Right kidney (tissue), 1 donor: ENCODE data around the gene ZNF691.
"Not testable (repeated sequence)": the region's sequence is repeated elsewhere in the genome, so short reads cannot be mapped to it uniquely, and the experiment has no call there.

ENCODE experiments used
- DNase-seq: peaks from one replicate; pipeline ENCODE4 v3.0.0-alpha.2; 2016

ZNF691 gene

DNA sequence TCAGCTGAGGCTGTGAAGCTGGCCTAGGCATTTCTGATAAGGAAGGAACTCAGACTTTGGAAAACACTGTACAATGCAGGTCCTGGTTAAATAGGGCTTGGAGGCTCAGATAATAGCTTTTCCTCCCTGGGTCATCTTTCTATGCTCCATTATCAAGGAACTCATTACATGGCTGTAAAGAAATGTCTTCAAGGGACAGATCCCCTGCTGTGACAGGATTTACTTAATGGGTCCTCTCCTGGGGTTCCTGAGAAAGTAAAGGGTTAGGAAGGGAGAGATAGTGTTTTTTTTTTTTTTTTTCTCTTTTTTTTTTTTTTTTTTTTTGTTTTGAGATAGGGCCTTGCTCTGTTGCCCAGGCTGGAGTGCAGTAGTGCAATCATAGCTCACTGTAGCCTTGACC lies 15.1 kb upstream of the ZNF691 start:
- DNase-seq = no peak

DNA sequence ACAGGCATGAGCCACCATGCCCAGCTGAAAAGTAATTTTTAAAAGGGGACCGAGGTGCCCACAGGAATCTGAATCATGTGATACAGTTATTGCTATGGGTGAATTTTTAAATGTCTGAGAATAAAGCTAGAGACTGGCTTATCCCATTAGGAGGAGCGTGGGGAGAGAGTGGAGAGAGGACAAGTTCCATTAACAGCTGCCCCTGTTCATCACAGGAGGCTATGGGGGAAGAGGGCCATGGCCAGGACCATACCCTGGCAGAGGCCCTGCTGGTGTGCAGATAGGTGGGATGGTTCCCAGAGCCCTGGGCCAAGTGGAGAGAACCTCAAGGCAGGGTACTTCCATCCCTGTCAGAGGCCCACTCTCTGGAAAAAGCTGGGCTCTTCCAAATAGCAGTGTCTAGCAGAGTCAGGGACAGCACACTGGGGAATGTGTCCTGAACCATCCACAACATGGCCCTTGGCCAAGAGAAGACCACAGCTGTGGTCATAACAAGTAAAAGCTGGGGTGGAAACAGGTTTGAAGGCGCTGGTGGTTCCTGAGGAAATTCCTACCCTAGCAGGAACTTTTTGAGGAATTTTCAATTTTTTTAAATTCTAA lies 13.7 kb upstream of the ZNF691 start:
- no peak for DNase-seq

DNA sequence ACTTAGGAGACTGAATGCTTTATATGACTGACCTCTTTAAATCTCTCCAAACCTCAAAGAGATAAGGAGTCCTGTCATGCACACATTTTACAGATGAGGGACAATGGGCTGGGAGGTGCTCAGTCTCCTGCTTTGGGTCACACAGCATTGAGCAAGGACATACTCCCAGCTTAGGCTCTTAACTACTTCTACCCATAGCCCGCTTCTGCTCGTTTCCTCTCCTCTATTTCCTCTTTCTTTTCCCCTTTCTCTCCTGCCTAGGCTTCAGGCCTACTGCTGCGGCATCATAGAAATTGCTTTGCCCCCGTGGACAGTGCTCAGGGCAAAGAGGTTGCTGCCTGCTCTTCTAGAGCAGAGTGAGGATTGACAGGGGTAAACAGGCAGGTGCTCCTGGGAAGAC lies 12.4 kb upstream of the ZNF691 start:
- DNase-seq = no peak

DNA sequence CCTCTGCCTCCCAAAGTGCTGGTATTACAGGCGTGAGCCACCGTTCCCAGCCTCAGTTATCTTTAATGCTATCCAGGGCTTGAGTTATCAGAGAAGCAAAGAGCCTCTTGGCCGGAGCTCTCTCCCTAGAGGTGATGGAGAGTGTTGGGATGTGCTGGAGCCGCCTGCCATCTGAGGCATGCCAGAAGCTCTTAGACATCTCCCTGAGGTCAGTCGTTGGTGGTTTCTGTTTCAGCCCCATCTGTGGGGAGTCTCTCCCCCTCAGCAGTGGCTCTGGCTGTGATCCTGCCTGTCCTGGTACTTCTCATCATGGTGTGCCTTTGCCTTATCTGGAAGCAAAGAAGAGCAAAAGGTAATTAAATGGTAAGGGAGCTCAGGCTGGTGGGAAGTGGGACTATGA lies 11.6 kb upstream of the ZNF691 start:
- no peak for DNase-seq

DNA sequence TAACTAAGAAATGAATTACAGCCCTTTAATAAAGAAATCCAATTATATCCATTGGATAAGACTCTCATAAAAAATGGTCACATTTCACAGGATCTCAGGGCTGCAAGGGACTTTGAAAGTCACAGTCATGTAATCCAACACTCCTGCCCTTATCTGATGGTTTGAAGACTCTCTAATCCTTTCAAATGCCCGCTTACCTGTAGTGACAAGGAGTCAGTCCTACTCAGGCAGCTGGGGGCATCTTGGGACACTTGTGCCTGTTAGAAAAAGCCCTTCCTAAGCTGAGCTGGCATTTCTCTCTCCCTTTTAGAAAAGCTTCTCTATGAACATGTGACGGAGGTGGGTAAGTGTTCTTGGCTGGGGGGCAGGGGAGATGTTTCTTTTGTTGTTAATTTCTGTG lies 11.0 kb upstream of the ZNF691 start:
- no peak for DNase-seq

DNA sequence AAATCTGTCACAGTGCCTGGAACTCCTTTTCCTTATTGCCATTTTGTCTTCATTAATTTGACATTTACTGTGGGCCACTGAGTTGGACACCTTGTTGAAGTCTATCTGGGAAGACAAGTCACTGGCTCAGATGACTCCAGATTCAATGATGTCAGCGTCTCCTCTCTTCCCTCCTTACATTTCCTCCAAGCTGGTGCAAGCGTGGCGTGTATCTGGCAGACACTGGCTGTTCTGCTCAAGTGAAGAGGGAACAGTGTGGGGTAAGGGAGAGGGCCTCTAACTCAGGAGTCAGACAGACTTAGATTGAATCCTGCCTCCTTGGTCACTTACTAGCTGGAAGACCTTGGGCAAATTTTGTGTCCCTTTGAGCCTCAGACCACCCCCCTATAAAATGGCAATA lies 8.7 kb upstream of the ZNF691 start:
- DNase-seq = no peak

DNA sequence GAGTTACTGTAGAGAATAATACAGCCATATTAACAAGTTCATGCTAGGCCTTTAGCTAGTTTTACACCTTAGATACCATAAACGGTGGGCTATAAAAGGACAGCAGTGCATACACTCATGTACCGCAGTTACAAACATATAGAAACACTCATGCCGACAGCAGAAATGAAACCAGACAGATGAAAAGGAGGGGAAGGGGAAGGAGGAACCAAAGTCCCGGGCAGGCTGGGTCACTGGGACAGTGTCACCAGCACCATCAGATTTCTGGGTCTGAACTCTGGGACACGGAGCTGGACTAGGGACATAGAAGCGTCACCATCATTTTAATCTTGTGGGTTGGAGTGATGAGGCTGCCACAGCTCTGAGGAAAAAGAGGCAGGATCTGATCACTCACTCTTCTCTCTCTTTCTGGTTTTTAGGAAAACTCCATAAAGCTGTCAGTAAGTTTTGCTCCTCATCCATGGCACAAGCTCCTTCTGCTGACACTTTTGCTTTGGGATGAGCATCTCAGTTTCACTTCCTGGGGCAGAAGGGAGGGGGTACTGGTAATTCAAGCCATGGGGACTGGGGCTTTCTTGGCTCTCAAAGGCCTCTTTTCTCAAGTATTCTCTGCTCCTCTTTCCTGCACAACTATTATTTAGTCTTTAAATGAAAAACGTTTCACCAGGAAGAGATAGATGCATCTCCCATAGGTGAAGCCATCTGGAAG lies 7.8 kb upstream of the ZNF691 start:
- DNase-seq = no peak

DNA sequence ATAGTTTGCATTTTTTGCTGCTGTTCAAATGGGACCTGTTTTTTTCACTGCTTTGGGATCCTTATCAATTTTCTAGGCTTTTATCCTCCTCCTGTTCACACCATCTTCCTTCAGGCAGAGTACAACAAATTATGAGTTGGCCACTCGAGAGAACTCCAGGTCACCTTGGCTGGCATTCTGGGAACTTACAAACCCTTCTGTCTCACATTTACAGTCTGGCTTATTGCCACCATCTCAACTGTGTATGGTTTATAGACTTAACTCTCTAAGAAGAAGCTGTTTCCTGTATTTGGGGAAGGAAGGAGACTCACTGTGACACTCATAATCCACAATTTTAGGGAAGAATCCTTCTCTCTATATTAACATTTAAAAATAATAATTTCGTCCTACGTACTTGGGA lies 5.4 kb upstream of the ZNF691 start:
- DNase-seq = no peak

DNA sequence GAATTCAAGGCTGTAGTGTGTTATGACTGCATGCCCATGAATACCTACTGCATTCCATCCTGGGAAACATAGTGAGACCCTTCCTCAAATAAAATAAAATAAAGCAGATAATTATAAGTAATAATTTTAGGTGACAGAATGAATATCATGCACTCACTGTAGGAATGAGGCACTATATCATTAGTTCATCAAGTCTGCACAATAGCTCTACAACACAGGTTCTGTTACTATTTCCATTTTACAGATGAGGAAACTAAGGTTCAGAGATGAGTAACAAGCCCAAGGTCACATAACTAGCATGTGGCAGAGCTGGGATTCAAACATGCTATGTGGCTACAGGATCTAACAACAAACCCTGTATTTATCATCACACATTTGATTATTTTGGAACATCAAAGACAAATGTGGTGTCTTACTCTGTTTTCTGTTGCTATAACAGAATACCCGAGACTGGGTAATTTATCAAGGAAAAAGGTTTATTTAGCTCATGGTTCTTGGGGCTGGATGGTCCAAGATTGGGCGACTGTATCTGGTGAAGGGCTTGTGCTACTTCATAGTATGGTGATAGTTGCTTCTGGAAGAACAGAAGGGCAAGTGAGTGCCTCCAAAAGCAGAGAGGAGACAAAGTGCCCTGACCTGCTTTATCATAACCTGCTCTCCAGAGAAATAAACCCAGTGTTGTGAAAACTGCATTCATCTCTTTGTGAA lies 4.8 kb upstream of the ZNF691 start:
- DNase-seq = no peak

DNA sequence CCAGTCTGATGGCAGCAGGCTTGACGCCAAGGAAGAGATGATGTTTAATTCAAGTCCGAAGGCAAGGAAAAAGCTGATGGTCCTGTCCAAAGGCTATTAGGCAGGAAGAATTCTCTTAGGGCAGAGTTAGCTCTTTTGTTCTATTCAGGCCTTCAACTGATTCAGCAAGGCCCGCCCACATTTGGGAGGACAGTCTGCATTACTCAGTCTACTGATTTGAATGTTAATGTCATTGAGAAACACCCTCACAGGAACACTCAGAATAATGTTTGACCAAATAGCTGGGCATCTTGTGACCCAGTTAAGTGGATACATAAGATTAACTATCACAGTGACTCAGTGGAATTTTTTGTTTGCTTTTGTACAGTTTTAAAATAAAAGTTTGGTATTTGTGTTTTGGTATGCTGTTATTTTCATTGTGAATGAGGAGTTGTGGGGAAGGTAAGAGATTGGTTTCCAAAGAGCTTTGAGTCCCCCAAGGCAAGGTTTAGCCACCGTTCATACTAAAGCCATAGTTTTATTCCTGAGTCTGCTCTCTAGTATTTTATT lies 1.7 kb upstream of the ZNF691 start:
- no peak for DNase-seq

DNA sequence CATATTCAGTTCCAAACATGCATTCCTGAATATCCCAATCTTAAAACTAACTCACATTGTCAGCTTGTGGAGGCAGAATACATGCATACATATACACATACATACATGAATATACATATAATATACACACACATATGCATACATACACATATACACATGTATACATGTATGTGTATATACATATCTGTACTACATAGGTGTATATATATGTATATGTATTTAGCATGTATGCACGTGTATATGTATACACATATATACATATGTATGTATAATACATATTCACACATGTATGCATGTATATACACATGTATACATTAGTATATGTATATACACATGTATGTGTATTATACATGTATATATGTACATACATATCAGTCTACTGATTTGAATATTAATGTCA lies 1.2 kb upstream of the ZNF691 start:
- no peak for DNase-seq

DNA sequence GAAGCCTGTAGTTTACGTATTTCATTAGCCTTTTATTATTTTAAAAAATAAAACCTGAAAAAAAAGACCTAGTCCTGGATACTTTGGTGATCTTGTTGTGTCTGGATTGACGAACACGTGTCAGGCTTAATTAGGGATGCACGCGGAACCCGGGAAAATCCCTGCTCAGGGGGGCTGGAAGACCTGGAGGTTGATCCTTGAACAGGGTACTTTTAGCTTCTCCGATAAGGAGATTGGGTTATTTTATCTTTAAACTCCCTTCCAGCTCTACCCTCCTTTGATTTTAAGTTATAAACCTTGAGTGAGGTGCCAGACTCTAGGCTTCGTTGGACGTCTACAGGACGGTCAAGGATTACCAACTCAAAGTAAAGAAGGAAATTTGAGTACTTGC lies 552 bp upstream of the ZNF691 start:
- peak; percentile 73 for DNase-seq

DNA sequence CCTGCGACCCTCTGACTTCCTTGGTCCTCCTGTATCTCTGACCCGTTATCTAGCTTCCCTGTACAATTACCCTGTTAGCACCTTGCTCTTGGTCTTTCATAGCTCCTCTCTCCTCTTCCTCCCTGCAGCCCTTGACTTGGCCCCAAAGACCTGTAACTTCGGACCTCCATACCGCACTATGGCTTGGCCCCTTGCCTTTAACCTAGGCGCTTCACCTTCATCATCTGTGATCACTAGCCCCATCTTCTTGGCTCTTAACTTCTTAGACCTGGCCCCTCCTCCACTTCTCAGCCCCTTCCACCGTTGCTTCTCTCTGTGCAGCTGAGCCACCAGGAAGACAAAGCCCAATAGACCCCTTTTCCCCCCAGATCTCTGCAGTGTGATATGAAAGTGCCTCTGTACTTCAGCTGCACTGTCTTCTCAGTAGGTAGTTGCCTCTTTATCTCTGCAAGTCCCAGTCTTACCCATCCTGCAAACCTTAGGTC lies 740 bp downstream of the ZNF691 start:
- no peak for DNase-seq

DNA sequence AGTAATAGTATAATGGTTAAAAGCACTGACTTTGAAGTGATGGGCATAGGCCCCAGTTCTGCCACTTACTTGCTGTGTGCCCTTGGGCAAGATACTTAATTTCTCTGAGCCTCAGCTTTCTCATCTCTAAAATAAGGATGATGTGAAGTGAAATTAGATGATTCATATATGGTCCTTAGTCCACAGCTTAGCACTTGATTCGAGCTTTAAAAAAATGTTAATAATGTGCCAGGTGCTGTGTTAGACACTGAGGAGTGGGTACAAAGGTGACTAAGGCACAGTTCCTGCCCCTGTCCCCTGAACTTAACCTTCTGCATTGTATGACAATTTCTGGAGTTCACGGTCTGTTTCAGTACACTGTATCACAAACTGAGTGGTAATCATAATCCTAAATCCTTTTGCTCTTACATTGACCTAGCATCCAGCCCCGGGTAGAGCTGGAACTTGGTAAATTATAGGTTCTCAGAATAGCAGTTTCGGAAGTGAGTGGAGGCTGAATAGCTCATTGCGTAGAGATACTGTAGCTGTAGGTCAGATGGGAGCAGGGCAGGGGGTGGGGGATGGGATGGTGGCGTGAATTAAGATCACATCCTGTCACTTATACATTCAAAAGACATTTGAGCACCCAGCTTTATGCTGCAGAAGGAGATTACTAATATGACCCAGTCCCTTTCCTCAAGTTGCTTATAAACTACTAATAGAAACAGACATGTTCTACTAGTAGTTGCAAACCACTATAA lies 1.5 kb downstream of the ZNF691 start:
- no peak for DNase-seq

DNA sequence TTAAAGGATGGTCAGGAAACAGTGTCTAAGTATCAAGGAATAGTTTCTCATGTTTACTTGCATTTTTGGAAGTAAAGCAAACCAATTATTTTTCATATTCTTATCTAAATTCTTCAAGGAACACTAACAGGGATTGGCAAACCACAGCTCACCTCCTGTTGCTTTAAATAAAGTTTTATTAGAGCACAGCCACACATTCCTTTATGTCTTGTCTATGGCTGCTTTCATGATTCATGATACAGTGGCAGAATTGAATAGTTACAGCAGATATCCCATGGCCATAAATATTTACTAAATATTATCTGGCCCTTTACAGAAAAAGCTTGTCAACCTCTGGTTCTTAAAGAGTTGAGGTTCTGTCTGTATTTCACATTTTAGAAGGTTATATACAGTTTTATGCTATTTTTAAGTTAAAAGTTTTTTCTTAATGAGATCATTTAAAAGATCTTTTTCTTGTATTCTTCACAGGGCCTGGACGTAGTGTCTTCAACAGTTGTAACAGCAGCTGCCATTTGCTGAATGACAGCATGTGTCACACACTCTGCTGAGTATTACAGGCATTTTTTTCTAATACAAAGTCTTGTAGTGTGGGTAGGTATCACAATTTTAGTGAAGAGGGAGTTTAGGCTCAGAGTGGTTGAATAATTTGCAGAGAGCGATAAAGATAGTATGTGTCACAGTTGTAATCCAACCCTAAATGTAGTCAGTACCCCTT lies 2.6 kb downstream of the ZNF691 start:
- no peak for DNase-seq

DNA sequence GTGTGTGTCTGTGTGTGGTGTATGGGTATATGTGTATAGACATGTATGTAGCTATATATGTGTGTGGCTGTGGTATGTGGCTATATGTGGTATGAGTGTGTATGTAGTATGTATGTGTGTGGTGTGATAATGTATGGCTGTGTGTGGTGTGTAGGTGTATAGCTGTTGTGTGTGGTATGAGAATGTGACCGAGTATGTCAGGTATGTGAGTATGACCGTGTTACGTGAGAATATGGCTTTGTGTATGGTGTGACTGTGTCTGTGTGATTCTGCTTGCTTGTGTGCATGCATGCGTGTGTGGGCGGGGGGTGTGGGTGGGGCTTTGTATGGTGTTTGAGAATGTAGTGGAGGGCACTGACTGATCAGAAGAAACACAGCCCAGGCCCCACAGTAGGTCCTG lies 3.5 kb downstream of the ZNF691 start:
- no peak for DNase-seq

DNA sequence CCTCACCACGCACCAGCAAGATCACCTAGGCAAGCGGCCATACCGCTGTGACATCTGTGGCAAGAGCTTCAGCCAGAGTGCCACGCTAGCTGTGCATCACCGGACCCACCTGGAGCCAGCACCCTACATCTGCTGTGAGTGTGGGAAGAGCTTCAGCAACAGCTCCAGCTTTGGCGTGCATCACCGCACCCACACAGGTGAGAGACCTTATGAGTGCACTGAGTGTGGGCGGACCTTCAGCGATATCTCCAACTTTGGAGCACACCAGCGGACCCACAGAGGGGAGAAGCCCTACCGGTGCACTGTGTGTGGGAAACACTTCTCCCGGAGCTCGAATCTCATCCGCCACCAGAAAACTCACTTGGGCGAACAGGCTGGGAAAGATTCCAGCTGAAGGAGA lies 5.0 kb downstream of the ZNF691 start:
- no peak for DNase-seq

DNA sequence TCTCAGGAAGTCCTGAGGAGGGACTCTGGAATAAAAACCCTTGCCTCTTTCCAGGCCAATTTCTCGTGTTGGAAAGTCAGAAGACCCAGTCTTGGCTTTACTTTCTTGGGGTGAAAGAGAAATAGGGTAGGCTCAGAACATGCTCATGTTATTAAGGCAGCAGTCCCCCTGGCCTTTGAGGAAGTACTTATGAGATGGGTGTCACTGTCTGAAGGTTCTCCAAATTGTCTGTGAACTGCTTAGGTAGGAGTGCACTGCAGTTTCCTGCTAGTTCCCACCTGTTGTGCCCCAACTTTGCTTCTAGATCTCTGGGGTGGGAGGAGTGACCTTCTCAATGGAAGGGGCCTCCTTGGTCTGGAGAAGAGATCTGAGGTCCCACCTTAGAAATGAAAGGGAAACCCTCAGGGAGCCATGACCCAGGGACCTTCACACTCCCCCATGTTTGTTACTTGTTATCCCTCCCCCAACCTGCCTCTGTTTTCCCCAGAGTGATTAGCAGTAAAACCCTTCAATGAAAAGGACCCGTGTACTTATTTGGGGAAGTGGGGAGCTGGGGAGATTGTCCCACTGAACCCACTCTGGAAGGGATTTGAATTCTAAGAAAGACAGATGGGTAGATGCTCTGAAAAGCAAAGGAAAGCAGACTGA lies 5.7 kb downstream of the ZNF691 start:
- DNase-seq = no peak

DNA sequence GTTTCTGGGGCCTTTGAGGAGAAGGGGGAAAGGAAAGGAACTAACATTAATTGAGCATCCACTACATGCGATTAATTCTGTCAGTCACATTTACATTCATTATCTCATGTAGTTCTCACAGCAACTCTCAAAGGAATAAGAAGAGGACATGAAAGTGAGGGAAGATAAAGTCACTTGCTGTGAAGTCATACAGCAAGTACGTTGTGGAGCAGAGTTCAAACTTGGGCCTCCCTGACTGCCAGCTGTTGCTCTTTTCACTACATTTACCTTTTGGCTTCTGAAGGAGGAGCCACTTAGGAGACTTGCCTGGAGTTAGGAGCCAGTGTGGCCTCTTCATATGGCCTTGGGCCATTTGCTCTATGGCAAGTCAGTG lies 6.2 kb downstream of the ZNF691 start:
- DNase-seq = no peak

DNA sequence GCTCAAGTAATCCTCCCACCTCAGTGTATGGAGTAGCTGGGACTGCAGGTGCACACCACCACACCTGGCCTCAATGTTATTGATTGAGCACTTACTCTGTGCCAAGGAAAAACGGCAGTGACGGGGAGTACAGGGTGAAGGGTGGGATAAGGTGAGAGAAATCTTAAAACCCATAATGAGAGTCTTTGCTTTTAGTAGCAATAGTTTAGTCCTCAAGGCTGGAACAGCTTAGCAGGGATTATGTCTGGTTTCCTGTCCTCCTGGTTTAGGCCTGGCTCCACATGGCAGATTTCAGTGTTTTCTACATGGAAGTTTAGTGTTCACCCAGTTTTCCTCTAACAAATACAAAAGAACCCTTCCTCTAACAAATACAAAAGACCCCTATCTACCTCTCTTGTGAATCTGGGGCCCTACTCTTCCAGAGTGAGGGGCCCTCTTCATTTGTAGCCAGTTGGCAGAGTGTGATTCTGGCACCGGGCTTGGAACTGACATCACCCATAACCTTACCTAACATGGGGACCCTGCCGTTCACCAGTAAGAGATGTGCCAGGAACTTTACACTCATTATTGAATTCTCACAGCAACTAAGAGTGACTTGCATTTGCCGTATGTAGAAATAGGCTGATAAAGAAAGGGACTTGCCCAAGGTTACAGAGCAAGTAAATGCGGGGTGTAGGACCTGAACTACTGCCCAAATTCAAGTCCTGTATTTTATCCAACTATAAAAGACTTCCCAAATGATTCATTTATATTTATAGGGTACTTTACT lies 6.9 kb downstream of the ZNF691 start:
- no peak for DNase-seq

DNA sequence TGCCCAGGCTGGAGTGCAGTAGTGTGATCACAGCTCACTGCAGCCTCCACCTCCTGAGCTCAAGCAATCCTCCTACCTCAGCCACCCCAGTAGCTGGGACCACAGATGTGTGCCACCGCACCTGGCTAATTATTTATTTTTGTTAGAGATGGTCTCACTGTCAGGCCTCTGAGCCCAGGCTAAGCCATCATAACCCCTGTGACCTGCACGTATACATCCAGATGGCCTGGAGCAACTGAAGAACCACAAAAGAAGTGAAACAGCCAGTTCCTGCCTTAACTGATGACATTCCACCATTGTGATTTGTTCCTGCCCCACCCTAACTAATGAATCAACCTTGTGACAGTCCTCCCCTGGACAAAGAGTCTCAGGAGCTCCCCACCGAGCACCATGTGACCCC lies 10.1 kb downstream of the ZNF691 start:
- not testable (repeated sequence) for DNase-seq
